Right lung (tissue), 5 donors: ENCODE measurements around the gene BCL2L2. TPM values are rescaled to one million over a fixed set of nuclear protein-coding genes. Genes with fewer than 3 reads are reported as not detected.

Experiments
- DNase-seq, 2 donors: peaks; one replicate each; pipeline ENCODE4 v3.0.0-alpha.2; 2013
- polyA plus RNA-seq, 5 donors: library from polyadenylated mRNA; unstranded; fragments of 120-200 nt; gene quantifications; one replicate each; pipeline versions ENCODE4 v1.2.1 to v1.2.3, GENCODE V29; 2013; ENCODE audit warnings: inconsistent platforms in 1 of 5, low replicate concordance in 1 of 5; ENCODE audit not compliant: insufficient read length in 5 of 5, insufficient read depth in 1 of 5

BCL2L2 gene
- polyA plus RNA-seq, 5 donors: 35.9 to 42.0 (median 37.3) TPM

DNA sequence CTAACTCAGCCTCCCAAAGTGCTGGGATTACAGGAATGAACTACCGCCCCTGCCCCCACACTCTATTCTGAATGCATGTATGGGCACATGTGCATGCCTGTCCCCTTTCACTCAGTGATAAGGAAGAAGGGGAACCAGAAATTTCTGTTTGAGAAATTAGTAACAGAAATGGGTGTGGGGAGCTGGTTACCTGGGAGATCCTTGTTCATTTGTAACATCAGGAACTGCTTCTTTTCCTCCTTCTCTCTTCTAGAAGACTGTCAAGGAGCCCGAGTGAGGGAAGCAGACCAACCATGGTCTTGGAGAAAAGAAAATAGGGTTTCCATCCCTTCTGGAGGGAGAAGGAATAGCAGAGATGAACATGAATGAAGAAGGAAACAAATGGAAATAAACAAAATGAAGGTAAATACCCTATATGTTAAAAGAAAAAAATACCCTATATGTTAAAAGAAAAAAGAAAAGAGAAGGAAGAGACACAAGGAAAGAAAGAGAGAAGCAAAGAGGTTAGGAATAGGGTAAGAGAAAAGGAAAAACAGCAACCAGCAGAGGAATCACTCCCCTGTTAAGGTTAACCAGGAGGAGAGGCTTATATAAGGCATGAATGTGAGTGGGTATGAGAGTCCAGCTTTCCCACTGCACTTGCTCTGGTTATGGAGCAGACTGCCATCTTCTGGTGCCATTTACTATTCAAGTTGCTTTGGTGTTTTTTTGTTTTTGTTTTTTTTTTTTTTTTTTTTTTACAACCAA lies 7.2 kb upstream of the BCL2L2 start:
- DNase-seq: peak in 1 of 2 donors; percentile 27

DNA sequence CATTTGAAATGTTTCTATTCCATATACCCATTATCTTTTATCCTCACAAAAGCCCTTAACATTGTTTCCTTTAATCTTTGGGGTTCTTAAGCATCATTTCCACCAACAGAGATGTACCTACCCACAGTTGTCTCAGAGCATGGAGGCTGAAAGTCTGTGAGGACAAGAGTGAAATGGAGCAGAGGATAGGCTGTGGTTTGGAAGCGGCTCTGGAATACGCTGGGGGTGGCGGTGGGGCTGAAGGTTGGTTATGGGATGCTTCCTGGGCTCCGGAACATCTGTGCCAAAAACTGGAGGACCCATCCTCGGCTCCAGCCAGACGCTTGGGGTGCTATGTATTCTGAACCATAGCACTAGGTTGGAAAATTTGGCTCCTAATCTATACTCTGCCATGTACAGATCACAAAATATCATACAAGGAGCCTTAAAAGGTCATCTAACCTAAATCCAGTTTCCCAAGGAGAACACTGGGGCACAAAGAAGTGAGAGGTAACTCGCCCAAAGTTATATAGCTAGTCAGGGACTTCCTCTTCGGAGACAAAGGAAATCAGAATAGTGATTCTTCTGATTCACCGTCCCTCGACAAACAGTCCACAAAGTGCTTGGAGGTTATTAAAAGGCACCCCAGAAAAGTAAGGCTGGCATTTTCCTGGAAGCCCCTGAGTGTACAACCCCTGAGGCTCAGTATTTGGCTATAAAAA lies 6.5 kb upstream of the BCL2L2 start:
- no peak for DNase-seq

DNA sequence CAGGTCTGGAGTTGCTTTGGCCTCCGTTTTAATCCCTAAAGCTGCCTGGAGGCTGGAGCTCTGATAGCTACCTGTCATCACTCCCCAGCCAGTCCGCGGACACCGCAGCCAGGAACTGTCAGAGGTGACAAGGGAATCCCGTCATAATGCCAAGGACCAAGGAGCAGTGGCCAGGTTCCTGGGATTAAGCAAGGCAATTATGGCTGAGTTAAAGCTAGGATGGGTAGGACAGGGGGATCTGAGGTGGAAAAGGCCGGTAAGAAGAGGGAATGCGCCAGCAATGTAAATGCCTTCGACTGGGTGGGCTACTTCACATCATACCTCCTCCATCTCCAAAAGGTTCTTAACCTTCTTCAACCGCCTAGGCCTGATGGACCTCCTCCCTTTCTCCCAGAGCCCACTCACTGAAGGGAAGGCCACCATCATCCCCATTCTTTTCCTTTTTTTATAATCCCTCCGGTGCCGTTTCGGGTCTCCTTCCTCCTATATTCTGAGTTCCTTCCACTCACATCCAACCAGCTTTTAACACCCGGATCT lies 5.9 kb upstream of the BCL2L2 start:
- peak in 1 of 2 donors; percentile 39 for DNase-seq

DNA sequence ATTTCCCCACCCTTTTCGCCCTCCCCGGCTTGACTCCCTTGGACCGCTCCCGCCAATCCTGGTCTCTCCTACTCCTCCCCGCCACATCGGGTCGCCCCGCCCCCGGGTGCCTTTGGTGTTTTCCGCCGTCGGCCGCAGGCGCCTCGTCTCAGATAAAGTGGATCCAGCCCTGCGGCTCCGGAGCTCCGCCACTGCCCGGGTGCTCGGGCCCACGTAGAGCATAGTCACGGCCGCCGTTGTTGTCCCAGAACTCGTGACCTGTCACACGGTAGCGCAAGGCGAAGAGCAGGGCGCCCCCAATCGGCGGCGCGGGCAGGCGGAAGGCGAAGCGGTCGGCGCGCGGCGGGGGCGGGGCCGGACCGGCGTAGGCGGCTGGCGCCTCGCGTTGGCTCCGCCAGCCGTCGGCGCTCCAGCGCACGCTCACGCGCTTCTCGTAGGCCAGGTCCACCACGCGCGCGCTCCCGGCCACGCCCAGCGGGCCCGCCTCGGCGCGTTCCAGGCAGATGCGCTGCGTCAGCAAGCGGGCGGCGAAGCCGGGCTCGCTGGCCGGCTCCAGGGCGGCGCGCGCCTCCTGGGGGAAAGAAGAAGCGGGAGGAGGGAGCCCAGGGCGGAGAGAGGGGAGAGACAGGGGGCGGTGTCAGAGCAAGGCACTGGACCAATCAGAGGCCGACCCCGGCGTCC lies 5.2 kb upstream of the BCL2L2 start:
- DNase-seq: peak; percentile 99 to 100

DNA sequence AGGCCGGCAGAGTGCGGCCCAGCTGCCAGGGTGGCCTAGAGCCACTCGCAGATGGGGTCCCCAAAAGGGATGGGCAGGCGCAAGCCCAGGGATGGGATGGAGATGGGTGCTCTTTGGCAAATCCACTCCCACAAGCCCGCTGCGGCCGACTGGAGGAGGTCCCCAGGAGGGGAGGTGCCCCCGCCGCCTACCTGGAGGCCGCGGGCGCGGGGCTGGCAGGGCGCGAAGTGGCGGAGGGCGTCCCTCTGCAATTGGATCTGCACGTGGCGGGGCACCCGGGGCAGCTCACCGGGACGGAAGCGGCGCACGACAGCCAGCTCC lies 4.7 kb upstream of the BCL2L2 start:
- DNase-seq: no peak

DNA sequence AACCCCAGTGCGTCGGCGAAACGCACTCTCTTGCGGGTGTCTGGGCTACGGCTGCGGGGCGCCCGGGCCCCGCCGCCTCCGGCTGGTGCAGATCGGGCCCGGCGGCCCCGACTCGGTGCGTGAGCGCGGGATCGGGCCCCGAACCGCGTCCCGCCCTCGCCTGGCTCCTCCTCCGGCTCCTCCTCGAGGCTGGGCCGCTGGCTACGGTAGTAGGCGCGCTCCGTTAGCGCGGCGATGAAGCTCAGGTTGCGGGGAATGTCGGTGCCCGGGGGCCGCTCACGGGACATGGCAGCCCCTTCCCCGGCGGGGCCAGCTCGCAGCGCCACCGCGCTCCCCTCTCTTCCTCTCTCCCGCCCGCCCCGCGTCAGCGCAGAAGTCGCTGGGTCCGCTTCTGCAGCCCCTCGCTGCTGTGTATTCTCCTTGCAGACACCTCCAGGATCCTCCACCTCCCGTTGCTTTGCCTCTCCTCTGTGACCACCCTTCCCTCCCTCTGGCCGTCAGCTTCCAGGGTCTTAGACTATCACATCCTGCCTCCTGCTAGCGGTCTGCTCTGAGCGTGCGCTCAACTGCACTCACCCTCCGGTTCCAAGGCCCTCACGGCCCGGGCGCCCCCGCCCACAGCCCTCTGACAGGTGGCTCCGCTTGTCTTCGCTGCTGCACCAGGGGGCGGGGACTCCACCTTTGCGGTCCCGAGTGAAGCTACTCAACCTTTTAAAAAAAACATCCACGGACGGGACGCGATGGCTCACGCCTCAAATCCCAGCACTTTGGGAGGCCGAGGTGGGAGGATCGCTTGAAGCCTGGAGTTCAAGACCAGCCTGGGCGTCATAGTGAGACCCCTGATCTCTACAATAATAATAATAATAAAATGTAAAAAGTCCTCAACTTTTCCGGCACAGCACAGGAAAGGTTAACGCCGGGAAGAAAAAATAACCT lies 4.1 kb upstream of the BCL2L2 start, which contains the start of gene PPP1R3E:
PPP1R3E (minus strand) TSS at position 570 of the 936 bp plus-strand sequence; CDS start at position 287, 283 bp downstream.
- peak; percentile 45 to 47 for DNase-seq

DNA sequence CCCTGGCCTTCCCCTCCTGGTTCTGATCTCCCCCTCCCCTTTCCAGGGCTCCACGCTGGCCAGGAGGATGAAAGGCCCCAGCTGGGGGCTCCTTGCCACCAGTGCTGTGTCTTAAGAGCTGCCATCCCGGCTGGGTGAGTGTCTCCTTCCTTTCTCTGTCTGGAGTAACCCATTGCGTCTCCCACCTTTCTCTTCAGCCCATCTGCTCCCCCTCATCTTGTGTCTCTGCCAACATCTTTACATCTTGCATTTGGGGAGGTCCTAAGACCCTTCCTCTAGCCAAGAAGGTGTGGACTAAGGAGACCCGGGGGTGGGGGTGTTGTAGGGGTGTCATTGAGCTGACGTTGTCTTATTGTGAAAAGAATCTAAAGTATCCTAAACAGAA lies 505 bp downstream of the BCL2L2 start:
- DNase-seq: no peak

DNA sequence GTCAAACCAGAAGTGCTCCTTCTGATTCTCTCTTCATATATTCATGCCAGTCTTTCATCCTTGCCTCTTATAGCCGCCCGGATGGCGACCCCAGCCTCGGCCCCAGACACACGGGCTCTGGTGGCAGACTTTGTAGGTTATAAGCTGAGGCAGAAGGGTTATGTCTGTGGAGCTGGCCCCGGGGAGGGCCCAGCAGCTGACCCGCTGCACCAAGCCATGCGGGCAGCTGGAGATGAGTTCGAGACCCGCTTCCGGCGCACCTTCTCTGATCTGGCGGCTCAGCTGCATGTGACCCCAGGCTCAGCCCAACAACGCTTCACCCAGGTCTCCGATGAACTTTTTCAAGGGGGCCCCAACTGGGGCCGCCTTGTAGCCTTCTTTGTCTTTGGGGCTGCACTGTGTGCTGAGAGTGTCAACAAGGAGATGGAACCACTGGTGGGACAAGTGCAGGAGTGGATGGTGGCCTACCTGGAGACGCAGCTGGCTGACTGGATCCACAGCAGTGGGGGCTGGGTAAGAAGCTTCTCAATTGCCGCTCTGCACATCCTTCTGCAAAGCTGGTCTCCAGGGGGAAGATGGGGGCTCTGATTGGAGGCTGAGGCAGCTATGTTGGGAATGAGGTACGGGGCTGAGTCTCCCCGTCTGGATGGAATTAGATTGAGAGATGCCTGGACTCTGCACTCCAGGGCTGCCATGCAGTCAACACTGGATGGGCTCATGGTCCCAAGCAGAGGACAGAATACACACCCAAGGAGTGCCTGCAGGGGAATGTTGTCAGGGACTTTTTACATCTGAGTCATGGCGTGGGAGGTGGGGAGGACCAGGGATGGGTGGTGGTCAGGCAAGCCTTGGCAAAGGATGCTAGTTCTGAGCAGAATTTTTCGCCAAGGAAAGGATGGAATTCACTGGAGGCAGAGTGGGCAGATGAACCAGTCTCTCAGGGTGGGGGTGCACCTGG lies 1.3 kb downstream of the BCL2L2 start:
- no peak for DNase-seq

DNA sequence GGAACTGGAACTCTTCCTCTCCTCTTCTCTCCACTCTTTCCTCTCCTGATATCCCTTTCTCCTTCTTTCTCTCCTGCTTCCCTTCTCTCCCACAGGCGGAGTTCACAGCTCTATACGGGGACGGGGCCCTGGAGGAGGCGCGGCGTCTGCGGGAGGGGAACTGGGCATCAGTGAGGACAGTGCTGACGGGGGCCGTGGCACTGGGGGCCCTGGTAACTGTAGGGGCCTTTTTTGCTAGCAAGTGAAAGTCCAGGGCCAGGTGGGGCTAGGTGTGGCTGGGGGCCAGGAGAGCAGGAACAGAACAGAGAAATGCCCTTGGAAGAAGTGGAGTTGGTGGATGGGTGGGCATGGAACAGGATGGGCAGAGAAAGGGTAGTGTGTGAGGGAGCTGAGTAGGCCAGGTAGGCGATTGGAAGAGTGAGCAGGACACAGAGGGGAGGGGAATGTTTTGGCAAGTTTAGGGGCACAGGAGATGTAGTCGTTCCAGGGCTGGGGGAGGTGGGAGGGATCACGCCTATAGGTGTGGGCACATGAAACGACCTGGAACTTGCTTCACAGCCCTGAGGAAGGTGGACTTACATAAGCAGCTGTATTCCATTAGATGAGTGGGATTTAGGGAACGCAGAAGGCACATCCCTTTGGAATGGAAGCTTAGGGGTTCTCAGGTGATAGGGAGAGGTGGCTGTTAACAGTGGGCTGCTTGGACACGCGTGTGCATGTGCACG lies 2.2 kb downstream of the BCL2L2 start:
- no peak for DNase-seq

DNA sequence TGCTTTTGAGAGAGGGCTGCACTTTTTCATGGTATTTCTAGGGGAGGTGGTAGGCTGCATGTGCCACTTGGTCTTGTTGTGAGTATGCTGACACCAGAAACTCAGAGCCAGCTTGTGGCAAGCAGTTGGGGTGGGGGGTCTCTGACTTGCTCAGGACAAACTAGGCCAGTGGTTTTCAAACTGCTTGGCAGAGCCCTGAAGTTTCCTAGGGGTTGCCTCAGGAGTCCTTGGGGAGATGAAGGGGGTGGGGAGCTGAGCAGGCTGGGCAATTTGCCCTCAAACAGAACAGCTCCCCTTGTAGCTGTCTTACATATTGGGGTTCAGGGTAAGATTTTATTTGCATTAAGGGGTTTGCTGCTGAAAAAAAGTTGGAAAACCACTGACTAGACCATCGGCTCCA lies 3.9 kb downstream of the BCL2L2 start:
- no peak for DNase-seq

DNA sequence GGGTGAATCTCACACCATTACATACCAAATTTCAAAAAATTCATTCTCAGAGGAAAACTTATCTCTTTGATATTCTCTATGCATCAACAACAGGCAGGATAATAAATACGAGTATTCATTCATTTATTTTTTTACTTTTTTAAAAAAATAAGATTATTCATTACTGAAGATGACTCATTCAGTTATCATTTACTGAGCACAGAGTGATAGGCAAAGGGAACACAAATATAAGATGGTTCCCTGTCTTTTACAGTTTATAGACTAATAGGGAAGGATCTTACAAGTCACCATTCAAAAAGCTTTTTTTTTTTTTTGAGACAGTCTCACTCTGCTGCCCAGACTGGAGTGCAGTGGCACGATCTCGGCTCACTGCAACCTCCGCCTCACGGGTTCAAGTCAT lies 9.7 kb downstream of the BCL2L2 start:
- no peak for DNase-seq

DNA sequence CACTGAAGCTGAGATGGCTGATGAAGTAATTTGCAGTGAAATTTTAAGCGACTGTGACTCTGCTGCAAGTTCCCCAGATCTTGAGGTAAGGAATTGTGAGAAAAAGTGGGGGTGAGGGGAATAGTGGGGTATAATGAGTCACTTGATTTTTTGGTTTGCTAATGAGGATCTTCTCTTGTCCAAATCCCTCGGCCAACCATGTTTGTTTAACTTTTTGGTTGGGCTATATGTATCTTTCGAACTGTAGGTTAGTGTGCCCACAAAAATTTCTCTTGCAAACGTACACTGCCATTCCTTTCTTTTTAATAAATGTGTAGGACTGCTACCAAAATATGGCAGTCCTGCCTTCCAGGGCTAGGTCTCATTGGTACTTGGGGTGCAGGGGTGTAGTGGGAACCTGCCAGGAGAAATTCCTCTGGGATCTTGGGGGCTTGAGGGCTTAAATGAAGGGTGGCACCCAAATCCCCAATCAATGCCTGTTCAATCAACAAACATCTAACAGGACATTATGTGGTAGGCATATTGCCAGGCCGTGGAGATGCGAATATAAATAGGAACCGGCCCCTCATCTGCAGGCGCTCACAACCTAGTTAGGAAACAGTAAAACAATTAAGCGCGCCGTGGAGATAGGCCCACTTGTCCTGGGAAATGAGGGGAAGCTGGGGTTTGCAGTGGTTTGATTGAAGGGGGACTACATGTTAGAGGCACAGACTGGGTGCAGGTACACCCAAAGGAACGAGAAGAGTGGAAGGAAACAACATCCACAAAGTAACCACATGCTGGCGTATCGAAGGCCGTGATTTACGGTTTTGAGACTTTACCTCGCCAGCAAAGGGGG lies 13.3 kb downstream of the BCL2L2 start:
- DNase-seq: no peak

DNA sequence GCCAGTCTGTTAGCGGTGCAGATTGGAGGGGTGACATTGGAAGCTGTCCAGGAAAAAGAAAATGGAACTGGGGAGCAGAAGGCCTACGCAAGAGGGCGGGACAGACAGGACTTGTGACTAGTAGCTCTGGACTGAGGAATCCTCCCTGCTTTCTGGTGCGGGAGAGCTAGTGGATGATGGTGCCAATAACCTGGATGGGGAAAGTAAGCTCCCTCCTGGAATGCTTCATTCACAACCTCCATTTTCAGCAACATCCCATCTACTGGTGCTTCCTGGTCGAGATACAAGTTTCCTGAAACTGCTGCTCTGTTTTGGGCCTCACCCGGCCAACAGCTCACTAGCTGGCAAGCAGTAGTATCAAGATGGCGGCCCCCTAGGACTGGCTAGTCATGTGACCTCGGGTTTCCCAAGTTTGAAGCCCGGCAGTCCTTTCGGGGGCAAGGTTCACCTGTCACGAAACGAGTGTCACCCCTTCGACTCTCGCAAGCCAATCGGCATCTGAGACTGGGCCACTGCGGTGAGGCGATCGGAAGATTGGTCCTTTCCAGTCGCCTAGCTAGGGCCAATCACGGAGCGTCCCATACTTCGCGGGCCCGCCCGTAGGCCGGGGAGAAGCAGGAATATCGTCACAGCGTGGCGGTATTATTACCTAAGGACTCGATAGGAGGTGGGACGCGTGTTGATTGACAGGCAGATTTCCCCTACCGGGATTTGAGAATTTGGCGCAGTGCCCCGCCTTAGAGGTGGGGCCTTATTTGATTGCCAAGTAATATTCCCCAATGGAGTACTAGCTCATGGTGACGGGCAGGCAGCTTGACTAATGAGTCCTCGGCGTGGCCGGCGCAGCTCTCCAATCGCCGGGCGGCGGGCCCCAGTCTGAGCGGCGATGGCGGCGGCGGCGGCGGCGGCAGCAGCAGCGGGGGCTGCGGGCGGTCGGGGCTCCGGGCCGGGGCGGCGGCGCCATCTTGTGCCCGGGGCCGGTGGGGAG lies 14.2 kb downstream of the BCL2L2 start, which contains the start of gene PABPN1:
PABPN1 (plus strand) TSS at position 874 of the 988 bp plus-strand sequence; CDS start at position 887, 13 bp downstream.
- peak; percentile 99 to 100 for DNase-seq

DNA sequence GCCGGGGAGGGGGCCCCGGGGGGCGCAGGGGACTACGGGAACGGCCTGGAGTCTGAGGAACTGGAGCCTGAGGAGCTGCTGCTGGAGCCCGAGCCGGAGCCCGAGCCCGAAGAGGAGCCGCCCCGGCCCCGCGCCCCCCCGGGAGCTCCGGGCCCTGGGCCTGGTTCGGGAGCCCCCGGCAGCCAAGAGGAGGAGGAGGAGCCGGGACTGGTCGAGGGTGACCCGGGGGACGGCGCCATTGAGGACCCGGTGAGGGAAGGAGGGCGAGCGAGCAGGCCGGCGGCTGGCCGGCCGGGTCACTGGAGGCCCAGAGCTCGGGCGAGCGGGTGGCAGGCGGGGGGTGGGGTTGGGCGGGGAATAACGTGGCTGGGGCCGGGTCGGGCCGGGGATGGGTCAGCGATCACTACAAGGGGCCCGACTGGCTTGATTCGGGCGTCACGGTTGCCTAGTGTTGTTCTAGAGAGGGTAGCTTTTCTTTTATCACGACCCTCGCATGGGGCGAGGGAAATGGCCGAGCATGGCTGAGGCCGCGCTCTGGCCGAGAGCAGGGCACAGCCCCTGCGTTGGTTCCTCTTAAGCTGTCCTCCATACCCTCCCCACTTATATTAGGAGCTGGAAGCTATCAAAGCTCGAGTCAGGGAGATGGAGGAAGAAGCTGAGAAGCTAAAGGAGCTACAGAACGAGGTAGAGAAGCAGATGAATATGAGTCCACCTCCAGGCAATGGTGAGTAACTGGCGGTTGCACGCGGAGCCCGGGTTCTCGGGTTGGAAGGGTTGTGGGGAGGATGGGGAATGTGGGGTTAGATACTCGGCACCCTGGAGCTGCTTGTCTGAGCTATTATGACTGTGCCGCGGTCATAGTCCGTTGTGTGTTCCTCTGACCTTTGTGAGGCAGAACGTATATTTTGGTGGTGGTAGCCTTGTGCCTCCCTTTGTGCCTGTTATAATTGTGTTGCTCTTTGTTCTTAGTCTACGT lies 15.2 kb downstream of the BCL2L2 start:
- DNase-seq: no peak

DNA sequence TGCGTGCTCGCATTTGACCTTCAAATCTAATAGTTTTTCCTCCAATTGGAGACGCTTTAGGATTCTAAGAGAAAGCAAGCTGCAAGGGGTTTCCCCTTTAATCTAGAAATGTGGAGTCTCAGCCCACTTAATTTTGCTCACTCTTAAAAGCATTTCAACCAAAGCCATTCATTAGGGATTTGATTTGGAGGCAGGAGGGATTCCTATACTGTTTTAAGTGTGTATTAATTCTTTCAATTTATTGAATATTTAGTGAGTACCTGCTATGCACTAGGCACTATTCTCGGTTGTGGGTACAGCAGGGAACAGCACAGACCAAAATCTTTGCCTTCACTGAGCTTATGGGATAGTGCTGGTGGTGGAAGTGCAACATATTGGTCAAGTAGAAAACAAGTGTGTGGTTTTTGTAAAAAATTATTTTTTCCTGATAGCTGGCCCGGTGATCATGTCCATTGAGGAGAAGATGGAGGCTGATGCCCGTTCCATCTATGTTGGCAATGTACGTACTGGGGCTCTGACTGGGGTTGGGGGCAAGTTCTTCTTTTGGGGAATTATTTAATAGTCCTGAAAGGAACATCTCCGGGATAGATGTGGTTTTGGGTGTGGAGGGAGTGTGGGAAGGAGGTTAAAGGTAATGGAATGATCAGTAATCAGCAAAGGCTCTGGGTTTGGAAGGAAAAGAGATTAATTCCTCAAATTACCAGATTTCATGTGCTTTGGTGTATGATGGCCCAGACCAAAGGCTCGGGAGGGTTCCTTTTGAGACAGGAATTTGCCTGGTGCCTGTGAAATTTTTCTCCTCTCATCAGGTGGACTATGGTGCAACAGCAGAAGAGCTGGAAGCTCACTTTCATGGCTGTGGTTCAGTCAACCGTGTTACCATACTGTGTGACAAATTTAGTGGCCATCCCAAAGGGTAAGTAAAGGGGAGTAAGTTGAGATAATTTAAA lies 16.2 kb downstream of the BCL2L2 start:
- no peak for DNase-seq
